Panc1 (cell line): ENCODE results near the gene CLDN2. TPM values are rescaled to one million over a fixed set of nuclear protein-coding genes. Genes with fewer than 3 reads are reported as not detected.
A peak's percentile ranks its signal among the peaks of the same experiment; 100 is the strongest.

Experiments used
- ATAC-seq: fragments of 200-7000 bp; cut with Tn5 transposase; 2 replicates; pipeline ENCODE4 v1.9.1; 2020; ENCODE audit warnings: mild to moderate bottlenecking, moderate library complexity
- BruUV-seq: library from RNA; stranded (reverse); fragments of 400-500 nt; replicated peaks from 2 replicates; lab custom pipeline; 2021; lab: Mats Ljungman, UMichigan
- CTCF ChIA-PET: fragments of 300-600 bp; sonication (Branson Sonifier 250); formaldehyde crosslinking; loops from one replicate; lab custom pipeline; 2022; ENCODE audit warnings: antibody characterized with exemption; lab: Charles Lee
- POLR2A ChIA-PET: fragments of 300-600 bp; sonication (Branson Sonifier 250); formaldehyde crosslinking; loops from one replicate; lab custom pipeline; 2022; ENCODE audit warnings: antibody characterized with exemption; lab: Charles Lee
- DNase-seq: peaks from one replicate; pipeline ENCODE4 v3.0.0-alpha.2; 2010; ENCODE audit warnings: low read depth, low spot score
- H3K27ac ChIP-seq: 2 replicates; pipeline ENCODE4 v1.5.1; 2011; ENCODE audit warnings: mild to moderate bottlenecking, low read length, inconsistent platforms
- H3K27me3 ChIP-seq: fragments of 200-500 bp; sonication (Bioruptor generic); 2 replicates; pipeline ENCODE4 v1.6.0; 2014; ENCODE audit warnings: low read length, inconsistent platforms; ENCODE audit not compliant: control insufficient read depth, insufficient read depth
- H3K36me3 ChIP-seq: fragments of 200-500 bp; sonication (Bioruptor generic); 2 replicates; pipeline ENCODE4 v1.5.1; 2014; ENCODE audit warnings: inconsistent platforms, mild to moderate bottlenecking, low read length, moderate library complexity; ENCODE audit not compliant: control insufficient read depth, insufficient read depth
- H3K4me1 ChIP-seq: 2 replicates; pipeline ENCODE4 v1.5.1; 2011; ENCODE audit warnings: inconsistent platforms, mild to moderate bottlenecking, low read length, moderate library complexity; ENCODE audit not compliant: control insufficient read depth, insufficient read depth
- H3K4me3 ChIP-seq, 2 experiments: 2 replicates each; pipeline ENCODE4 v1.5.1; 2011 to 2012; ENCODE audit warnings: low read depth in 2 of 2, low read length in 2 of 2, mild to moderate bottlenecking in 2 of 2, inconsistent platforms in 1 of 2, moderate library complexity in 1 of 2
- H3K9me3 ChIP-seq: fragments of 200-500 bp; sonication (Bioruptor generic); 2 replicates; pipeline ENCODE4 v1.5.1; 2014; ENCODE audit warnings: low read depth, mild to moderate bottlenecking, inconsistent platforms, low read length, moderate library complexity; ENCODE audit not compliant: control insufficient read depth, insufficient read depth
- POLR2AphosphoS5 ChIP-seq: IDR thresholded peaks from 2 replicates; pipeline ENCODE4 v1.6.1; 2012; ENCODE audit warnings: mild to moderate bottlenecking, low read depth, low read length, moderate library complexity
- REST ChIP-seq, 2 experiments: IDR thresholded peaks; 2 replicates each; pipeline ENCODE4 v1.6.1; 2011 to 2012; ENCODE audit warnings: low read depth in 2 of 2, control low read depth in 1 of 2, low read length in 1 of 2, mild to moderate bottlenecking in 1 of 2, moderate library complexity in 1 of 2; ENCODE audit not compliant: insufficient read depth in 1 of 2
- SIN3A ChIP-seq: IDR thresholded peaks from 2 replicates; pipeline ENCODE4 v1.6.1; 2012; ENCODE audit warnings: low read depth, mild to moderate bottlenecking, low read length, moderate library complexity, borderline replicate concordance; ENCODE audit not compliant: insufficient read depth
- TCF7L2 ChIP-seq: IDR thresholded peaks from 2 replicates; pipeline ENCODE4 v1.6.1; 2011; ENCODE audit warnings: mild to moderate bottlenecking, low read depth, low read length, inconsistent platforms
- in situ Hi-C: cut with HindIII; loops from 2 replicates; pipeline ENCODE4 v1.10.0; 2016; ENCODE audit warnings: low sequenced_read_pairs, low pct_unique_long_range_greater_than_20kb
- intact Hi-C: fragments of 100-400 bp; cut with micrococcal nuclease; formaldehyde crosslinking; loops from one replicate; pipeline ENCODE4 v1.10.0; 2022; ENCODE audit not compliant: unreplicated experiment
- total RNA-seq: library from RNA; stranded (reverse); gene quantifications from one replicate; pipeline ENCODE4 v1.2.1, GENCODE V29; 2021; ENCODE audit not compliant: unreplicated experiment
- TF ChIP-seq, protein P1 (sequence below): fragments of 450-650 bp; IDR thresholded peaks from 2 replicates; pipeline ENCODE4 v1.5.1; 2017; ENCODE audit warnings: mild to moderate bottlenecking

The CLDN2 gene
- total RNA-seq, 1 experiment from 2014 or later: 0.10 TPM

GRCh38 chrX:106952988-106953387 is 32.8 kb downstream of the CLDN2 start:
- no peak overlapping the region for H3K4me3 ChIP-seq
- no peaks in the 10 kb centered on the region for H3K27me3 ChIP-seq
- H3K9me3 ChIP-seq: no peaks in the 10 kb centered on the region
- 0 out of 2 replicates have a peak, but pooled peaks have one; percentile 55 for ATAC-seq
- CTCF ChIA-PET: no interaction called here
- TF ChIP-seq POLR2AphosphoS5: no peak
- TF ChIP-seq, protein P1, sequence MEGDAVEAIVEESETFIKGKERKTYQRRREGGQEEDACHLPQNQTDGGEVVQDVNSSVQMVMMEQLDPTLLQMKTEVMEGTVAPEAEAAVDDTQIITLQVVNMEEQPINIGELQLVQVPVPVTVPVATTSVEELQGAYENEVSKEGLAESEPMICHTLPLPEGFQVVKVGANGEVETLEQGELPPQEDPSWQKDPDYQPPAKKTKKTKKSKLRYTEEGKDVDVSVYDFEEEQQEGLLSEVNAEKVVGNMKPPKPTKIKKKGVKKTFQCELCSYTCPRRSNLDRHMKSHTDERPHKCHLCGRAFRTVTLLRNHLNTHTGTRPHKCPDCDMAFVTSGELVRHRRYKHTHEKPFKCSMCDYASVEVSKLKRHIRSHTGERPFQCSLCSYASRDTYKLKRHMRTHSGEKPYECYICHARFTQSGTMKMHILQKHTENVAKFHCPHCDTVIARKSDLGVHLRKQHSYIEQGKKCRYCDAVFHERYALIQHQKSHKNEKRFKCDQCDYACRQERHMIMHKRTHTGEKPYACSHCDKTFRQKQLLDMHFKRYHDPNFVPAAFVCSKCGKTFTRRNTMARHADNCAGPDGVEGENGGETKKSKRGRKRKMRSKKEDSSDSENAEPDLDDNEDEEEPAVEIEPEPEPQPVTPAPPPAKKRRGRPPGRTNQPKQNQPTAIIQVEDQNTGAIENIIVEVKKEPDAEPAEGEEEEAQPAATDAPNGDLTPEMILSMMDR: peak; percentile 61; the same call in 1 of the 2 replicates
- H3K27ac ChIP-seq: no peak overlapping the region
- peaks cover 3% of the 10 kb centered on the region for H3K4me1 ChIP-seq
- in situ Hi-C loops: no loop called here
- no peaks in the 10 kb centered on the region for H3K36me3 ChIP-seq
- intact Hi-C loops: loop anchor here (1.0 kb wide), 1 partner anchor 59 kb away; no protein-coding TSS in a partner anchor
- DNase-seq: no peak
- POLR2A ChIA-PET: no interaction called here
- no TSS peak for BruUV-seq

DNA sequence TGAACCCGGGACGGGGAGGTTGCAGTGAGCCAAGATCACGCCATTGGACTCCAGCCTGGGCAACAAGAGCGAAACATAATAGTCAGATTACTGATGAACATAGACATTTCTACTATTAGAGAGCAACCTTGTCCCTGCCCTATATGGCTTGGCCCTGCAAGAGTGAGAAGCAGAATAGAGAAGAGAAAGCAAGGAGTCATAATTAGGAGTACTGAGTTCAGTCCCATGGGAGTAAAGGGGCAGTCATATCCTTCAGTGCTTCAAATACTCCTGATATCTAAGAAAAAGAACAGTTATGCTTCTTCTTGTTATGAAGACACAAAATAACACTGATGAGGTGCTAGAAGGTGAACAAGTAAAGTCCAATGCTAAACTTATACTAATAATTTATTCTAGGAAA is 33.8 kb downstream of the CLDN2 start:
- H3K36me3 ChIP-seq: no peaks in the 10 kb centered on the region
- ATAC-seq: no peak
- H3K27ac ChIP-seq: no peak overlapping the region
- intact Hi-C loops (no loop called here), in situ Hi-C loops (no loop called here)
- ChIA-PET CTCF (no interaction called here), POLR2A (no interaction called here)
- no TSS peak for BruUV-seq
- no peaks in the 10 kb centered on the region for H3K9me3 ChIP-seq
- no peak for DNase-seq
- no peaks in the 10 kb centered on the region for H3K27me3 ChIP-seq
- no peak overlapping the region for H3K4me3 ChIP-seq
- H3K4me1 ChIP-seq: peaks cover 3% of the 10 kb centered on the region
- TF ChIP-seq SIN3A (no peak), TCF7L2 (no peak), POLR2AphosphoS5 (no peak), REST (IDR thresholded peaks at IDR 0.05; ENCODE audit: insufficient read depth in 1 of 2, low read depth in 2 of 2, low read length in 1 of 2) (no peak)
- TF ChIP-seq, protein P1: no peak
